ENCODE measurements around the gene ERICH4.

The ERICH4 gene, protein sequence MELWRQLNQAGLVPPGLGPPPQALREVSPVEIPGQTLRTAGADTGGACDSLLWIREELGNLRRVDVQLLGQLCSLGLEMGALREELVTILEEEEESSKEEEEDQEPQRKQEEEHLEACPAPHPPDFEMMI

GRCh38 chr19:41442473-41443355, at the start of gene ERICH4:
TSS of gene ERICH4 (plus strand) at chr19:41443156. CDS start at chr19:41443170, 14 bp downstream.
- no peak for TF ChIP-seq CTCF (IDR thresholded peaks at IDR 0.05; ENCODE audit: borderline replicate concordance, control extremely low read depth, extremely low read depth, insufficient read depth, missing control alignments)
- in situ Hi-C loops (cut with MboI; ENCODE audit: low sequenced_read_pairs, unreplicated experiment), result loop anchor here (5.0 kb wide), 1 partner anchor 130 kb away; no protein-coding TSS in a partner anchor
- no peak for DNase-seq (ENCODE audit: low spot score)

- in situ Hi-C loops (cut with MboI; ENCODE audit: low sequenced_read_pairs, unreplicated experiment), result no loop called here
- TF ChIP-seq CTCF (IDR thresholded peaks at IDR 0.05; ENCODE audit: borderline replicate concordance, control extremely low read depth, extremely low read depth, insufficient read depth, missing control alignments), result no peak
- no peak for DNase-seq (ENCODE audit: low spot score)
Observed at GRCh38 chr19:41395355-41395754, 47.6 kb upstream of the ERICH4 start.

DNA sequence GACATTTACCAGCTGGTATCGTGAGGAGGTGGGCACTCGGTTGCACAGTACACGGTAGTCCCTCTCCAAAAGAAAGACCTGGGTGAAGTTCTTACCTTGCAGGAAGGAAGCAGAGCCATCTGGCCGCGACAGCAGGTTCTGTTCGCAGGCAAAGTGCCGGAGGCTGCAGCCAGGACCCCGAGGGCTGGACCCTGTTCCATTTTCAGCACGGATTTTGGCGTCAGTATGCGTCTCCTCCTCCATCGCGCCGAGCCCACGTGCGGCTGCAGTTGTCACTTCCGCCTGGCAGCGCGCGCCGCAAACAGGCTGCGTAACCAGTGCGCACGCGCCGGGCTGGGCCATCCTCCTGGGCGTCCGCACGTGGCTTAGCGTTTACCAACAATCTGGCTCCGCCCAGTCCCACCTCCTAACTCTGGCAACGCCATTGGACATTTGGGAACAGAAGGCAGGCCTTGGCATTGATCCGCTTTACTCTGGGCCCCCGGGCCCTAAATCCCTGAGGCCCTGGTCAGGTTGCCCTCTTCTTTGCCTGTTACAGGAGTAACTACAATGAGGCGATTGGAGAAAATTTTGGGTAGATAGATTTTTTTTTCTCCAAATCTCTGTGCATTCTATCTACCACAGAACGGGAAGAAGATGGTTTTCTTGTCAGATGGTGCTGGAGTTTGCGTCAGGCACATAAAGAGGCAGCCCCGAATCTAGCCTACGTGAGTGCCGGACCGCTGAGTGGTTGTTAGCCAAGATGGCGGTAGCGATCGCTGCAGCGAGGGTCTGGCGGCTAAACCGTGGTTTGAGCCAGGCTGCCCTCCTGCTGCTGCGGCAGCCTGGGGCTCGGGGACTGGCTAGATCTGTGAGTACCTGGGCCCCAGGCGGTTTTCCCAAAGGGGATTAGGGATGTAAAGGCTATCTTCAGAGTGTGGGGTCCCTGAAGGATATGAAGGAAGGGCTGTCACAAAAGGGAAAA, 45.6 kb upstream of the ERICH4 start, which contains the start of the genes BCKDHA and EXOSC5:
TSS of gene BCKDHA (plus strand) at position 733 of the 964 bp plus-strand sequence. CDS start at position 743, 10 bp downstream.
TSS of gene EXOSC5 (minus strand) at position 274 of the 964 bp plus-strand sequence. CDS start at position 243, 31 bp downstream.
- no peak for TF ChIP-seq CTCF (IDR thresholded peaks at IDR 0.05; ENCODE audit: borderline replicate concordance, control extremely low read depth, extremely low read depth, insufficient read depth, missing control alignments)
- peak; percentile 98 for DNase-seq (ENCODE audit: low spot score)
- in situ Hi-C loops (cut with MboI; ENCODE audit: low sequenced_read_pairs, unreplicated experiment), result no loop called here

DNA sequence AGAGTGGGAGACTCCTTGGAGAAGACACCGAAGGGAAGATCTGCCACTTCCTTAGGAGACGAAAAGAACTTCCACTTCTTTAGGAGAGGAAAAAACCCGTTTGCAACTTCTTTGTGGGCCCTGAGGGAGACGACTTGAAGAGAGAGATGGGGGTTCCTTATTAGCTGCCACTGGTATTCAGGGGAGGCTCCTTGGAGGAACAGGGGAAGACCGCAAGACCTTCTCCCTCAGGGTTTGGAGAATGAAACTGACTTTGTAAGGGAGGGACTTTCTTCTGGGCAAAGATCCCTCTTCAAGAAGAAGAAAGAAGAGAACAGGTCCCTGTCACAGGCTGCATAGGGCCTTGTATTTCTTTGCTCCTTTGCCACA, 44.9 kb upstream of the ERICH4 start:
- in situ Hi-C loops (cut with MboI; ENCODE audit: low sequenced_read_pairs, unreplicated experiment), result no loop called here

DNA sequence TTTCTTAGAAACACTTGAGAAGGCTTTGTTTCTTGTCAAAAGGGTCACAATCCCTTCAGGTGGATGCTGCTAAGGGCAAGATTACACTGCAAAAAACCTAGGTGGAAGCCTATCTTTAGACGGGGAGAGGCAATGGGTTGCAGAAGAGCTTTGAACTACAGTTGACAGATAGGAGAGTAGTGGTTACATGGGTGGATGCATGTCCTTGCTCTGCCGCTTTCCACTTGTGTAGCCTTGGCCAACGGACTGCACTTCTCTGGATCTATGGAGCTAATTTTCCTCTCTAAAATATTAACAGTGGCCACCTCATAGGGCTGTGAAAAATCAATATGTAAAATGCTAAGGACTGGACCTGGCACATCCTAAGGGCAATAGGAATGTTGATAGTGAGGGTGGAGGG, 44.4 kb upstream of the ERICH4 start:
- no peak for DNase-seq (ENCODE audit: low spot score)
- no peak for TF ChIP-seq CTCF (IDR thresholded peaks at IDR 0.05; ENCODE audit: borderline replicate concordance, control extremely low read depth, extremely low read depth, insufficient read depth, missing control alignments)
- in situ Hi-C loops (cut with MboI; ENCODE audit: low sequenced_read_pairs, unreplicated experiment), result no loop called here

More for the DNA sequence above, 44.9 kb upstream of the ERICH4 start:
- no peak for TF ChIP-seq CTCF (IDR thresholded peaks at IDR 0.05; ENCODE audit: borderline replicate concordance, control extremely low read depth, extremely low read depth, insufficient read depth, missing control alignments)
- DNase-seq (ENCODE audit: low spot score), result no peak

DNA sequence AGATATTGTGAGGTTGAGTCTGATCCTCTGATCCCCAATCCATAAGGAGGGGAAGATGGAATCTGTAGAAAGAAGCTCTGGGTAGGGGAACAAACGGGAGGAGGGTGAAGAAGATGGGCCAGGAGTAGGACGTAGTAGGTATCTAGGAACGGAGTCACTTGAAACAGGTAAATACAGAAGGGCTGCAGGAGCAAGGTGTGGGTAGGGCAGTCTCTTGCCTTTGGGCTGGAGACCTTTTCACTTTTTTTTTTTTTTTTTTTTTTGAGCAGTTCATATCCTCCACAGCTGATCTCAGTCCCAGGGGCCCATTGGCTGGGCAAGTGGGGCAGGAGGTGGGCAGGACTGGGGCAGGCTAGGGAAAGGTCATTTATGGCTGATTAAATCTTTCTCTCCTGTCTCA, 43.9 kb upstream of the ERICH4 start:
- in situ Hi-C loops (cut with MboI; ENCODE audit: low sequenced_read_pairs, unreplicated experiment), result no loop called here
- TF ChIP-seq CTCF (IDR thresholded peaks at IDR 0.05; ENCODE audit: borderline replicate concordance, control extremely low read depth, extremely low read depth, insufficient read depth, missing control alignments), result no peak
- no peak for DNase-seq (ENCODE audit: low spot score)

Data from GM13976 (cell line).